Caco-2 (cell line): ENCODE measurements around the gene SERGEF. TPM values are rescaled to one million over a fixed set of nuclear protein-coding genes. Genes with fewer than 3 reads are reported as not detected.

Experiments
- BruUV-seq: library from RNA; stranded (reverse); fragments of 400-500 nt; replicated peaks from 2 replicates; lab custom pipeline; 2021; lab: Mats Ljungman, UMichigan
- CTCF ChIA-PET: fragments of 300-600 bp; sonication (Branson Sonifier 250); formaldehyde crosslinking; loops from one replicate; lab custom pipeline; 2022; ENCODE audit warnings: antibody characterized with exemption; lab: Charles Lee
- POLR2A ChIA-PET: fragments of 300-600 bp; sonication (Branson Sonifier 250); formaldehyde crosslinking; loops from one replicate; lab custom pipeline; 2022; ENCODE audit warnings: antibody characterized with exemption; lab: Charles Lee
- DNase-seq, 2 experiments: peaks; one replicate each; pipeline versions ENCODE4 v3.0.0 to v3.0.0-alpha.2; 2020 to 2022
- H3K27me3 ChIP-seq: replicated peaks from 2 replicates; pipeline ENCODE4 v1.6.0; 2011; ENCODE audit warnings: low read length; ENCODE audit not compliant: control insufficient read depth, insufficient read depth
- H3K36me3 ChIP-seq: 2 replicates; pipeline ENCODE4 v1.5.1; 2011; ENCODE audit warnings: low read length; ENCODE audit not compliant: control insufficient read depth, insufficient read depth
- H3K4me1 ChIP-seq: fragments of 250-450 bp; sonication (Bioruptor Pico); 2 replicates; pipeline ENCODE4 v1.5.1; 2020; ENCODE audit warnings: mild to moderate bottlenecking
- H3K4me3 ChIP-seq: 2 replicates; pipeline ENCODE4 v1.5.1; 2011; ENCODE audit warnings: low read depth, mild to moderate bottlenecking, control low read depth, low read length
- H3K9me3 ChIP-seq: fragments of 250-450 bp; sonication (Bioruptor Pico); 2 replicates; pipeline ENCODE4 v1.5.1; 2020; ENCODE audit warnings: mild to moderate bottlenecking, moderate library complexity
- H3K27ac Mint-ChIP-seq: one replicate; pipeline ENCODE4 v1.8.0; 2022; ENCODE audit warnings: mixed read lengths; ENCODE audit not compliant: unreplicated experiment
- H3K27me3 Mint-ChIP-seq: one replicate; pipeline ENCODE4 v1.8.0; 2022; ENCODE audit warnings: mixed read lengths; ENCODE audit not compliant: insufficient read depth, unreplicated experiment
- H3K36me3 Mint-ChIP-seq: one replicate; pipeline ENCODE4 v1.8.0; 2022; ENCODE audit warnings: mild to moderate bottlenecking, mixed read lengths; ENCODE audit not compliant: insufficient read depth, unreplicated experiment
- H3K4me1 Mint-ChIP-seq: one replicate; pipeline ENCODE4 v1.8.0; 2022; ENCODE audit warnings: low read depth, mixed read lengths; ENCODE audit not compliant: unreplicated experiment
- H3K4me3 Mint-ChIP-seq: one replicate; pipeline ENCODE4 v1.8.0; 2022; ENCODE audit warnings: mild to moderate bottlenecking, moderate library complexity, mixed read lengths; ENCODE audit not compliant: unreplicated experiment
- H3K9me3 Mint-ChIP-seq: one replicate; pipeline ENCODE4 v1.8.0; 2022; ENCODE audit warnings: mixed read lengths; ENCODE audit not compliant: unreplicated experiment
- CTCF ChIP-seq, 2 experiments: fragments of 200-600 bp in 1 of 2; IDR thresholded peaks; 1 replicate in 1 of 2; 2 replicates in 1 of 2; pipeline versions ENCODE4 v1.5.1 to v1.8.0; 2011 to 2022; ENCODE audit warnings: antibody characterized with exemption in 1 of 2, control low read depth in 1 of 2, inconsistent platforms in 1 of 2, low read depth in 1 of 2, low read length in 1 of 2, mild to moderate bottlenecking in 1 of 2, moderate library complexity in 1 of 2; ENCODE audit not compliant: insufficient read depth in 1 of 2, severe bottlenecking in 1 of 2, unreplicated experiment in 1 of 2
- intact Hi-C: fragments of 100-400 bp; cut with micrococcal nuclease; formaldehyde crosslinking; loops from one replicate; pipeline ENCODE4 v1.10.0; 2022; ENCODE audit not compliant: unreplicated experiment
- total RNA-seq: library from RNA; stranded (reverse); gene quantifications from 2 replicates; pipeline ENCODE4 v1.2.3, GENCODE V29; 2022

The SERGEF gene
- total RNA-seq, 1 experiment from 2014 or later, result 17.5 TPM

- POLR2A ChIA-PET, result no interaction called here
- Histone ChIP-seq H3K9me3 (no peaks in the 10 kb centered on the region), H3K27me3 (no peaks in the 10 kb centered on the region), H3K4me3 (no peak overlapping the region), H3K4me1 (no peaks in the 10 kb centered on the region), H3K36me3 (no peaks in the 10 kb centered on the region)
- peaks cover 3% of the 10 kb centered on the region for H3K4me1 Mint-ChIP-seq
- DNase-seq, result no peak
- H3K4me3 Mint-ChIP-seq, result no peak overlapping the region
- CTCF ChIA-PET, result interaction anchor here (0.8 to 1.0 kb wide), 2 partner anchors 11 to 236 kb away, joined by 4 read pairs; no protein-coding TSS in a partner anchor
- H3K9me3 Mint-ChIP-seq, result no peaks in the 10 kb centered on the region
- no peak for TF ChIP-seq CTCF (IDR thresholded peaks at IDR 0.05; ENCODE audit: insufficient read depth in 1 of 2, low read depth in 1 of 2, low read length in 1 of 2, severe bottlenecking in 1 of 2, unreplicated experiment in 1 of 2)
- H3K27me3 Mint-ChIP-seq, result no peaks in the 10 kb centered on the region
- H3K36me3 Mint-ChIP-seq, result peaks cover 6% of the 10 kb centered on the region
- intact Hi-C loops, result no loop called here
- no TSS peak for BruUV-seq
- H3K27ac Mint-ChIP-seq, result no peak overlapping the region
Observed at GRCh38 chr11:17967661-17968060, 45.2 kb downstream of the SERGEF start.

- peaks cover 7% of the 10 kb centered on the region for H3K36me3 Mint-ChIP-seq
- no peak overlapping the region for H3K4me3 Mint-ChIP-seq
- Histone ChIP-seq H3K27me3 (no peaks in the 10 kb centered on the region), H3K9me3 (no peaks in the 10 kb centered on the region), H3K36me3 (no peaks in the 10 kb centered on the region), H3K4me1 (no peaks in the 10 kb centered on the region), H3K4me3 (no peak overlapping the region)
- peaks cover 12% of the 10 kb centered on the region for H3K4me1 Mint-ChIP-seq
- no peak for DNase-seq
- BruUV-seq, result no TSS peak
- CTCF ChIA-PET, result no interaction called here
- H3K27ac Mint-ChIP-seq, result no peak overlapping the region
- intact Hi-C loops, result no loop called here
- H3K27me3 Mint-ChIP-seq, result no peaks in the 10 kb centered on the region
- H3K9me3 Mint-ChIP-seq, result no peaks in the 10 kb centered on the region
- TF ChIP-seq CTCF (IDR thresholded peaks at IDR 0.05; ENCODE audit: insufficient read depth in 1 of 2, low read depth in 1 of 2, low read length in 1 of 2, severe bottlenecking in 1 of 2, unreplicated experiment in 1 of 2), result no peak
- POLR2A ChIA-PET, result no interaction called here
Observed at GRCh38 chr11:17960091-17960490, 52.8 kb downstream of the SERGEF start.

GRCh38 chr11:17958446-17958845 is 54.4 kb downstream of the SERGEF start:
- peaks cover 12% of the 10 kb centered on the region for H3K4me1 Mint-ChIP-seq
- no TSS peak for BruUV-seq
- intact Hi-C loops, result no loop called here
- no peak overlapping the region for H3K27ac Mint-ChIP-seq
- H3K4me3 ChIP-seq, result no peak overlapping the region
- H3K27me3 ChIP-seq, result no peaks in the 10 kb centered on the region
- no peak for TF ChIP-seq CTCF (IDR thresholded peaks at IDR 0.05; ENCODE audit: insufficient read depth in 1 of 2, low read depth in 1 of 2, low read length in 1 of 2, severe bottlenecking in 1 of 2, unreplicated experiment in 1 of 2)
- no peaks in the 10 kb centered on the region for H3K36me3 ChIP-seq
- peaks cover 7% of the 10 kb centered on the region for H3K36me3 Mint-ChIP-seq
- DNase-seq, result no peak
- no peaks in the 10 kb centered on the region for H3K27me3 Mint-ChIP-seq
- no peaks in the 10 kb centered on the region for H3K4me1 ChIP-seq
- no peak overlapping the region for H3K4me3 Mint-ChIP-seq
- no peaks in the 10 kb centered on the region for H3K9me3 ChIP-seq
- no peaks in the 10 kb centered on the region for H3K9me3 Mint-ChIP-seq
- ChIA-PET CTCF (no interaction called here), POLR2A (no interaction called here)
